NCI-H345 treated with DMSO at 0.1 percent for 48 hours (cell line): ENCODE data around the gene SLFNL1.

Experiments used
- DNase-seq: peaks from one replicate; lab custom pipeline; 2025; ENCODE audit not compliant: unreplicated experiment; lab: John Stamatoyannopoulos, UW

The SLFNL1 gene

DNA sequence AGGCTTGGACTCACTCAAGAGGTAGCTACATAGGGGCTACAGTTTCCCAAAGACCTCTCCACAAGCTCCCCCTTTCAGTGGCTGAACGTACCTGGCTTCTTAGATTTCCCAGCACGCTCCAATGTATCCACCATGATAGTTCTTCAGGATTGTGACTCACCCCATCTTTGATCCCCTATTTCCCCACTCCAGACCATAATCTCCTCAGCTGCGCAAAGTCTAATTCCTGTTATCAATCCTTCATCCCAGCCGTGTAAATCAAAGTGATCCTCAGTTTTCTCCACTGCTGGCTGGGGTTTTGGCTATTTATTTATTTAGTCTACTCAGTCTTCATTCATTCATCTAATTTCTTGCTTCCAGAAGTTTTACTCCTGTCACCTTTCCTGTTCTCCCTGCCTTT, 55.1 kb downstream of the SLFNL1 start:
- DNase-seq = no peak
